OCI-LY3 (cell line): ENCODE results near the gene MVK.

Source experiments
- CTCF ChIP-seq: fragments of 200-600, 300-600 bp; sonication (generic); IDR thresholded peaks from 2 replicates; pipeline ENCODE4 v1.5.1; 2014; ENCODE audit warnings: antibody characterized with exemption, low read length, low read depth
- EZH2phosphoT487 ChIP-seq: fragments of 200-600 bp; shearing (Covaris generic); IDR thresholded peaks from 2 replicates; pipeline ENCODE4 v1.6.1; 2018; ENCODE audit warnings: antibody characterized with exemption, mixed run types, low read depth

- no peak for TF ChIP-seq CTCF
- no peak for TF ChIP-seq EZH2phosphoT487
Observed at GRCh38 chr12:109549613-109550270, 23.9 kb upstream of the MVK start.
